ENCODE measurements around the gene KCNK1. TPM values are rescaled to one million over a fixed set of nuclear protein-coding genes. Genes with fewer than 3 reads are reported as not detected.

Gene KCNK1
- total RNA-seq, 1 donor from 2014 or later = 25.2 TPM

DNA sequence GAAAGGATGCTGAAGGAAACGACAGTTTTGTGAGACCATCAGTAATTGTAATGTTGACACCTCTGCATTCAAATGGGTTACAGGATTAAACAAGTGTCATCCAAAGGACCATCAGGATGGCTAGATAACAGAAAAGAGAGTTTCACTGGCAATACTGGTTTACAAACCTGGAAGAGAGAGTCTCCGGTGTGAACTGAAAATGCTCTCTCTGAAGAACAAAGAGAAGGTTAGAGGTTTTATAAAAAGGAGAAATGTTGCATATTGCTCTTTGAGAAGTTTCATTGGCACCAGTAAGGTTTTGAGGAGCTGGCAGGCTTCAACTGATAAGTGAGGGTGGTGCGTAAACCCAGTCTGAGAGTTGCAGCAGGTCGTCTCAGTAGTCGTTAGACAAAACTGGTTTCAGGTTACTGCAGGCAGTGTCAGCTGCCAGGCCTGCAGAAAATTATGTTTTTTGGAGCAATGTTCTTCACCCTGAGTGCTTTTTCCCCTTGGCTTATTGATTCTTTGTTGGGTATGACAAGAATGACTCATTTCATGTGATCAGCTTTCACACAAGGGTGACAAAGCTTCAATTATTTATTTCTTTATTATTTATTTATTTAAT lies 42.2 kb downstream of the KCNK1 start:
- TF ChIP-seq, protein P1, sequence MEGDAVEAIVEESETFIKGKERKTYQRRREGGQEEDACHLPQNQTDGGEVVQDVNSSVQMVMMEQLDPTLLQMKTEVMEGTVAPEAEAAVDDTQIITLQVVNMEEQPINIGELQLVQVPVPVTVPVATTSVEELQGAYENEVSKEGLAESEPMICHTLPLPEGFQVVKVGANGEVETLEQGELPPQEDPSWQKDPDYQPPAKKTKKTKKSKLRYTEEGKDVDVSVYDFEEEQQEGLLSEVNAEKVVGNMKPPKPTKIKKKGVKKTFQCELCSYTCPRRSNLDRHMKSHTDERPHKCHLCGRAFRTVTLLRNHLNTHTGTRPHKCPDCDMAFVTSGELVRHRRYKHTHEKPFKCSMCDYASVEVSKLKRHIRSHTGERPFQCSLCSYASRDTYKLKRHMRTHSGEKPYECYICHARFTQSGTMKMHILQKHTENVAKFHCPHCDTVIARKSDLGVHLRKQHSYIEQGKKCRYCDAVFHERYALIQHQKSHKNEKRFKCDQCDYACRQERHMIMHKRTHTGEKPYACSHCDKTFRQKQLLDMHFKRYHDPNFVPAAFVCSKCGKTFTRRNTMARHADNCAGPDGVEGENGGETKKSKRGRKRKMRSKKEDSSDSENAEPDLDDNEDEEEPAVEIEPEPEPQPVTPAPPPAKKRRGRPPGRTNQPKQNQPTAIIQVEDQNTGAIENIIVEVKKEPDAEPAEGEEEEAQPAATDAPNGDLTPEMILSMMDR (IDR thresholded peaks at IDR 0.05; ENCODE audit: borderline replicate concordance) = no peak
- Histone ChIP-seq H3K27me3 (ENCODE audit: low read depth) (no peaks in the 10 kb centered on the region), H3K27ac (replicated peaks) (no peak overlapping the region), H3K4me3 (no peak overlapping the region), H3K9me3 (replicated peaks) (no peaks in the 10 kb centered on the region), H3K36me3 (no peaks in the 10 kb centered on the region), H3K4me1 (no peaks in the 10 kb centered on the region)
- intact Hi-C loops (cut with micrococcal nuclease) = no loop called here
- DNase-seq = no peak

DNA sequence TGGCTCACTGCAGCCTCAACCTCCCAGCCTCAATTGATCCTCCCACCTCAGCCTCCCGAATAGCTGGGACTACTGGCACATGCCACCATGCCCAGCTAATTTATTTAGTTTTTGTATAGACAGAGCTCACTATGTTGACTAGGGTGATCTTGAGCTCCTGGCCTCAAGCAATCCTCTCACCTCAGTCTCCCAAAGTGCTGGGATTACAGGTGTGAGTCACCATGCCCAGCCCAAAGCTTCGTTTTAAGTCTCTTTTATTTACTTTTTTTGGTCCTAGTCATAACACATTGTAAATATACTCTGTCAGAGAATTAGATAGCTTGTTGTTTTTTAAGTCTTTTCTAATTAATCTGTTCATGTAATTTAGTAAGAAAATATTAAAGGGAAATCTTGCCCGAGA lies 42.8 kb downstream of the KCNK1 start:
- Histone ChIP-seq H3K9me3 (replicated peaks) (no peaks in the 10 kb centered on the region), H3K36me3 (no peaks in the 10 kb centered on the region), H3K4me3 (no peak overlapping the region), H3K27ac (replicated peaks) (no peak overlapping the region), H3K27me3 (ENCODE audit: low read depth) (no peaks in the 10 kb centered on the region), H3K4me1 (no peaks in the 10 kb centered on the region)
- intact Hi-C loops (cut with micrococcal nuclease) = no loop called here
- DNase-seq = no peak
- TF ChIP-seq, protein P1 (IDR thresholded peaks at IDR 0.05; ENCODE audit: borderline replicate concordance) = no peak

DNA sequence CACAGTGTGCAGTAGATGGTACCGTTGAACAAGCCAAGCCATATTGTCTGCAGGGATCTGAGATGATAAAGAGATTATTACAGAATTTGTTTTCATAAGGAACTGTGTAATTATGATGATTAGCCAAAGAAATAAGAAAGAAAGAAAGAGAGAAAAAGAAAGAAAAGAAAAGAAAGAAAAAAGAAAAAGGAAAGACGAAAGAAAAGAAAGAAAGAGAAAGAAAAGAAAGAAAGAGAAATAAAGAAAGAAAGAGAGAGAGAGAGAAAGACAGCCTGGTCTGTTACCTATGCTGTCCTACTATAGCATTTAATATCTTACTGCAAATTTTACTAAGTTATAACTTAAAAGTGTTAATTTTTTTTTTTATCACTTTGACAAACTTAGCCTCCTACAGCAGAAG lies 43.6 kb downstream of the KCNK1 start:
- intact Hi-C loops (cut with micrococcal nuclease) = no loop called here
- Histone ChIP-seq H3K9me3 (replicated peaks) (no peaks in the 10 kb centered on the region), H3K36me3 (no peaks in the 10 kb centered on the region), H3K4me1 (no peaks in the 10 kb centered on the region), H3K27me3 (ENCODE audit: low read depth) (no peaks in the 10 kb centered on the region), H3K27ac (replicated peaks) (no peak overlapping the region), H3K4me3 (no peak overlapping the region)
- TF ChIP-seq, protein P1 (IDR thresholded peaks at IDR 0.05; ENCODE audit: borderline replicate concordance) = no peak
- no peak for DNase-seq

DNA sequence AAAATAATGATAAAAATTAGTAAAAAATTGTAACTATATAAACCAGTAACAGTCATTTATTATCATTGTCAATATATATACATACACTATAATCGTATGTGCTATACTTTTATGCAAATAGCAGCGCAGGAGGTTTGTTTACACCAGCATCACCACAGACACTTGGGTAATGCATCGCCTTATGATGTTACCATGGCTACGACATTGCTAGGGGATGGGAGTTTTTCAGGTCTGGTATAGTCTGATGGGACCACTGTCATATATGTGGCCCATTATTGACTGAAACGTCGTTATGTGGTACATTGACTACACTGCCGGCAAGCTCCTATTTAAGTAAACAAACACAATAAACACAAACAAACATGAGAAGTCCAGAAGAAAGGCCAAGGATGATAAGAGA lies 45.6 kb downstream of the KCNK1 start:
- Histone ChIP-seq H3K4me3 (no peak overlapping the region), H3K9me3 (replicated peaks) (no peaks in the 10 kb centered on the region), H3K27me3 (ENCODE audit: low read depth) (no peaks in the 10 kb centered on the region), H3K36me3 (no peaks in the 10 kb centered on the region), H3K27ac (replicated peaks) (no peak overlapping the region), H3K4me1 (peaks cover 9% of the 10 kb centered on the region)
- TF ChIP-seq, protein P1 (IDR thresholded peaks at IDR 0.05; ENCODE audit: borderline replicate concordance) = no peak
- DNase-seq = no peak
- intact Hi-C loops (cut with micrococcal nuclease) = no loop called here

DNA sequence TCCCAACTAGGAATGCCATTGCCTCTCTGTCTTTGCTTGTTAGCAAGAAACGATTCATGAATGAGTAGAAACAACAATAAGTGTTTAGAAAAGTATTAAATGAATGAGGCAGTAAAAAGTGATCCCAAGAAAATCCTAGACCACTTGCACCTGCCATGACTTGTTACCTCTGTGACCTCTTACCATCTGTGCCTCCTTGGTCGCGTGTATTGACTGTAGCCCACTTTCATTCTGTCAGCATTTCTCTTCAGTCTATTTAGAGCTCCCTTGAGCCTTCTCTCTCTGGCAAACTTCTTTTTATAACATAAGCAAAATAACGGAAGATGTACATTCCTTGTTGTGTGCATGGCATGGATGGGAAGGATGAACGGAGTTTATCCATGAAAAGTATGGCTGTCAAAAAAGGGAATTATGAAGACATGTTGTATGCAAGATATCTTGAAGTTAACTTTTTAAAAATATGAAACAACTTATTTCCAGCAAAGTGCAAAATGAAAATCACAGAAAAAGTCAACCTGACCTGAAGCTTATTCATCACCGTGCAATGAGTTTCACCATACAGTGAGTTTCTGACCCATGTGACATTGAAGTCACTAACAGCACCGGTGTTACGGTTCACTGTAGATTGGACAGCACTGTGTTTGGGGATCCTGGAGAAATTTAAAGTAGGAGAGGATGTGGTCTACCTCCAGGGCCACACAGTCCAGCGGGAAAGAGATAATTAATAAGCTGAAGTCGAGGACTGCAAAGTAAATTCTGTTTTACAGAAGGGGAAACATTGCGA lies 47.7 kb downstream of the KCNK1 start:
- DNase-seq = no peak
- no peaks in the 10 kb centered on the region for H3K9me3 ChIP-seq (replicated peaks)
- H3K36me3 ChIP-seq = no peaks in the 10 kb centered on the region
- intact Hi-C loops (cut with micrococcal nuclease) = no loop called here
- no peak overlapping the region for H3K27ac ChIP-seq (replicated peaks)
- TF ChIP-seq, protein P1 (IDR thresholded peaks at IDR 0.05; ENCODE audit: borderline replicate concordance) = no peak
- H3K27me3 ChIP-seq (ENCODE audit: low read depth) = no peaks in the 10 kb centered on the region
- H3K4me1 ChIP-seq = peaks cover 25% of the 10 kb centered on the region
- H3K4me3 ChIP-seq = no peak overlapping the region
